NOMO-1 treated with DMSO at 0.1 percent for 48 hours (cell line): ENCODE results near the gene CHMP2A.
"Not testable (repeated sequence)": the region's sequence is repeated elsewhere in the genome, so short reads cannot be mapped to it uniquely, and the experiment has no call there.

Experiments
- DNase-seq: peaks from one replicate; lab custom pipeline; 2025; ENCODE audit not compliant: unreplicated experiment; lab: John Stamatoyannopoulos, UW

Gene CHMP2A

GRCh38 chr19:58542641-58543372 lies 12.1 kb downstream of the CHMP2A start:
- DNase-seq, result not testable (repeated sequence)

GRCh38 chr19:58539169-58539559 lies 15.7 kb downstream of the CHMP2A start:
- not testable (repeated sequence) for DNase-seq

- peak; percentile 39 for DNase-seq
Measured at GRCh38 chr19:58538257-58539168, 16.4 kb downstream of the CHMP2A start.

GRCh38 chr19:58536852-58537798 lies 17.8 kb downstream of the CHMP2A start:
- DNase-seq, result no peak

- no peak for DNase-seq
Measured at GRCh38 chr19:58535857-58536256, 19.0 kb downstream of the CHMP2A start.

GRCh38 chr19:58531034-58531840 lies 23.7 kb downstream of the CHMP2A start:
- DNase-seq, result no peak

GRCh38 chr19:58529405-58529804 lies 25.5 kb downstream of the CHMP2A start:
- no peak for DNase-seq

- DNase-seq, result no peak
Measured at GRCh38 chr19:58522709-58523108, 32.2 kb downstream of the CHMP2A start.

GRCh38 chr19:58521651-58522050 lies 33.3 kb downstream of the CHMP2A start:
- no peak for DNase-seq

GRCh38 chr19:58520257-58520599 lies 34.7 kb downstream of the CHMP2A start:
- DNase-seq, result no peak

GRCh38 chr19:58519355-58520256 lies 35.3 kb downstream of the CHMP2A start, which contains the start of gene ZBTB45:
ZBTB45 (minus strand) TSS chr19:58519810; CDS start chr19:58517673, 2,137 bp downstream.
- peak; percentile 97 for DNase-seq

GRCh38 chr19:58519087-58519354 lies 35.9 kb downstream of the CHMP2A start:
- peak; percentile 59 for DNase-seq

GRCh38 chr19:58518256-58519086 lies 36.4 kb downstream of the CHMP2A start:
- DNase-seq, result peak; percentile 73

- no peak for DNase-seq
Measured at GRCh38 chr19:58516964-58517833, 37.7 kb downstream of the CHMP2A start.

- DNase-seq, result no peak
Measured at GRCh38 chr19:58516246-58516836, 38.6 kb downstream of the CHMP2A start.

GRCh38 chr19:58515259-58515658 lies 39.6 kb downstream of the CHMP2A start:
- no peak for DNase-seq

GRCh38 chr19:58514564-58515022 lies 40.3 kb downstream of the CHMP2A start:
- no peak for DNase-seq
